AG20443 (cell line): ENCODE data around the gene ATG14.
"Not testable (repeated sequence)": the region's sequence is repeated elsewhere in the genome, so short reads cannot be mapped to it uniquely, and the experiment has no call there.

Experiments
- DNase-seq: peaks from one replicate; pipeline ENCODE4 v3.0.0; 2012; ENCODE audit warnings: low spot score, mixed read lengths

Gene ATG14

GRCh38 chr14:55350461-55350860, 61.2 kb downstream of the ATG14 start:
- DNase-seq: no peak

GRCh38 chr14:55349565-55349964, 62.1 kb downstream of the ATG14 start:
- DNase-seq: no peak

GRCh38 chr14:55348766-55349453, 62.7 kb downstream of the ATG14 start:
- DNase-seq: no peak

- no peak for DNase-seq
These were observed 63.9 kb downstream of the ATG14 start for GRCh38 chr14:55347748-55348147.

- no peak for DNase-seq
These were observed 64.6 kb downstream of the ATG14 start for GRCh38 chr14:55347040-55347439.

GRCh38 chr14:55344582-55345163, 67.0 kb downstream of the ATG14 start:
- not testable (repeated sequence) for DNase-seq

- no peak for DNase-seq
These were observed 69.8 kb downstream of the ATG14 start for GRCh38 chr14:55341781-55342180.

GRCh38 chr14:55340482-55340881, 71.1 kb downstream of the ATG14 start:
- DNase-seq: no peak

GRCh38 chr14:55339770-55340169, 71.9 kb downstream of the ATG14 start:
- DNase-seq: no peak

- DNase-seq: no peak
These were observed 74.9 kb downstream of the ATG14 start for GRCh38 chr14:55336691-55337090.

GRCh38 chr14:55336162-55336561, 75.5 kb downstream of the ATG14 start:
- peak; percentile 32 for DNase-seq

GRCh38 chr14:55333711-55334485, 77.7 kb downstream of the ATG14 start:
- no peak for DNase-seq

- no peak for DNase-seq
These were observed 78.7 kb downstream of the ATG14 start for GRCh38 chr14:55332654-55333570.

GRCh38 chr14:55329999-55330710, 81.5 kb downstream of the ATG14 start:
- DNase-seq: no peak

GRCh38 chr14:55328317-55328716, 83.3 kb downstream of the ATG14 start:
- DNase-seq: no peak

GRCh38 chr14:55327179-55327578, 84.5 kb downstream of the ATG14 start:
- no peak for DNase-seq

- no peak for DNase-seq
These were observed 86.8 kb downstream of the ATG14 start for GRCh38 chr14:55324812-55325211.

GRCh38 chr14:55323910-55324309, 87.7 kb downstream of the ATG14 start:
- no peak for DNase-seq

GRCh38 chr14:55318694-55319093, 92.9 kb downstream of the ATG14 start:
- DNase-seq: no peak

- DNase-seq: no peak
These were observed 93.9 kb downstream of the ATG14 start for GRCh38 chr14:55317542-55318306.

GRCh38 chr14:55316564-55316963, 95.1 kb downstream of the ATG14 start:
- DNase-seq: no peak
